Measurements from ENCODE around the gene TMPRSS3.
"Not testable (repeated sequence)": the region's sequence is repeated elsewhere in the genome, so short reads cannot be mapped to it uniquely, and the experiment has no call there.

The TMPRSS3 gene

DNA sequence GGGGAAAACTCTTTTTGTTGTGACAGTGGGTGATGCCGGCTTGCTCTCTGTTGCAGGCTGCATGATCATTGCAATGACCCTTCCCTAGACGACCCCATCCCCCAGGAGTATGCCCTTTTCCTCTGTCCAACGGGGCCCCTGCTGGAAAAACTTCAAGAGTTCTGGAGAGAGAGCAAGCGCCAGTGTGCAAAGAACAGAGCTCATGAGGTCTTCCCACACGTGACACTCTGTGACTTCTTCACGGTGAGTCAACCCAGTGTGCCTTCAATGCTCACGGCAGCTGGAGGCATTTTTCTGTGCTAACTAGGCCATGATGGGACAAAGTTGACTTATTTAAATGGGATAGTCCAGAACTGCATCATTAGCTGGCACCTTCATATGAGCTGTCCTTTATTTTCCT lies 13.5 kb upstream of the TMPRSS3 start:
- no peak for DNase-seq (ENCODE audit: low read depth in 2 of 3, low spot score in 2 of 3)

GRCh38 chr21:42408718-42409117 lies 12.9 kb upstream of the TMPRSS3 start:
- DNase-seq (ENCODE audit: low read depth in 2 of 3, low spot score in 2 of 3), result not testable (repeated sequence)

DNA sequence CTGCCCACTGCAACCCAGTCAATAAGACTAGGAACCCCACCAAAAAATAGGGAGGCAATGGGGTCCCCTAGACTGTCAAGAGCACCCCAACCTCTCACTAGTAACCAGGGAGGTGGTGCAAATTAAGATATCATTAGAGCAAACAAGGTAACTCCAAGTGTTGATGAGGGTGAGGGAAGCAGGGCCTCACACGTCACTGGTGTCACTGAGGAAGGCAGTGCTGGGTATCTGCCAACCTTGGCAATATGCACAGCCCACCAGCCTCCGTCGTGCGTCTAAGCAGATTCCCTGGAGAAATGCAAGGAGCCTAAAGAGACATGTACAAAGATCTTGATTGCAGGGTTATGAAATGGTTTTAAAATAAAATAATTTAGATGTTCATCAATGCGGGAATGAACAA lies 11.6 kb upstream of the TMPRSS3 start:
- no peak for DNase-seq (ENCODE audit: low read depth in 2 of 3, low spot score in 2 of 3)

- no peak for DNase-seq (ENCODE audit: low read depth in 2 of 3, low spot score in 2 of 3)
Observed at GRCh38 chr21:42406866-42407265, 11.0 kb upstream of the TMPRSS3 start.

GRCh38 chr21:42406201-42406621 lies 10.4 kb upstream of the TMPRSS3 start:
- DNase-seq (ENCODE audit: low read depth in 2 of 3, low spot score in 2 of 3), result no peak

DNA sequence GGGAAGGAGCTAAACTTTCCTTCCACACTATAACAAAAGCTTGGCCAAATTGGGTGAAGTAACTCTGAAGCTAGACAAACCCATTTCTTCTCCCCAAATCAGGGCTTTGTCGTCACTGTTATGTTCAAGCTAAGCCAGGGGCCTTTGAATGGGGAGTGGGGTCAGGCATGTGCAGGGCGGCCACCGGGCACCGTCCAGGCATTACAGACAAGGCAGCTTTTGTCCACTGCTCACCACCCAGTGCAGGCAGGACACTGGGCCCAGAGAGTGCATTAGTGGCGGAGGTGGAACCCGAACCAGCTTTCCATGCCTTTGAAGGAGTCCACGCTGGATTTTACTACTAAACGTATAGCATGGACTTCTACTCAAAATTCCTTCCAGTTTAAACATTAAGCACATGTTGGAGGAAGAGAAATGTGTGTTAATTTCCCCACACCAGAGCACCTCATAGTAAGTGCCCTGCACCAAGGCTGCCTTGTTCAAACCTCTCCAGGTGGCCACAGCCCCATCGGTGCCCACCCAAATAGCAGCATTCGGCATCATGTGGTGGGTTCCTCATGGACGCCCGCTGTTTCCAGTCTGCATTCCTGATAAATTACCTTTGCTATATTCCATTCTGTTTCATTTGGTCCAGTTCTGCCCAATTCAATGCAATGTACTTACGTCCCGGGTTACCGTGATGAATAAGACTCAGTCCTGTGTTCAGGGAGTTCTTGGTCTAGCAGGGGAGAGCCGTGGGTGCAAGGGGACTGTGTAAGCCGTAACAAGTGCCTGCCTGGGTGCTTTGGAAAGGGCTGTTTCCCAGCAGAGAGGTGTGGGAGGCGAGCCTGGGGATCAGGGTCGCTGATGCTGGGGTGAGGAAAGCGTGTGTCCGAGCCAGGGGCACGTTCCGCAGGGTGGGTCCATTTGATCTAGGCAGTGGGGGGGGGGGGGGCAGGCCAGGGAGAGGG lies 9.5 kb upstream of the TMPRSS3 start:
- no peak for DNase-seq (ENCODE audit: low read depth in 2 of 3, low spot score in 2 of 3)

DNA sequence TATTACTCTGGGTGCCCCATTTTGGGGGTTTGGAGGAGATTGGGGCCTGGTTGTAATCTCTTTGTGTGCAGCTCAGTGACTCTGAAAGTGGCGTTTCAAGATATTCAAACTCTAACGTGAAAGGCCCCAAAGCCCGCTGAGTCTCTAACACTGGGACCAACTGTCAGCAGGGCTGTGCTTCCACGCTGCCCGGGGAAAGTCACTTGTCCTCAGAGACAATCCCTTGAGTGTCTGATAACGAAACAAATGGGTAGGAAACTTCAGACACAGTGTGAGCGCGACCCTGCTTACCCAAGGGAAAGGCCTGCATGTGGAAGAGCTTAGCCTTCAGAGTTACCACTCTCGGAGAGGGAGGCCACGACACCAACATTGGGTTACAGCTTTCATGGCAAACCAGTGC lies 8.7 kb upstream of the TMPRSS3 start:
- no peak for DNase-seq (ENCODE audit: low read depth in 2 of 3, low spot score in 2 of 3)

- DNase-seq (ENCODE audit: low read depth in 2 of 3, low spot score in 2 of 3), result no peak
Observed at GRCh38 chr21:42403611-42404231, 7.9 kb upstream of the TMPRSS3 start, which contains the start of gene UBASH3A. TSS of gene UBASH3A (plus strand) at chr21:42403902. CDS start at chr21:42403946, 44 bp downstream.

GRCh38 chr21:42401820-42402251 lies 6.0 kb upstream of the TMPRSS3 start:
- no peak for DNase-seq (ENCODE audit: low read depth in 2 of 3, low spot score in 2 of 3)

- no peak for DNase-seq (ENCODE audit: low read depth in 2 of 3, low spot score in 2 of 3)
Observed at GRCh38 chr21:42401154-42401553, 5.3 kb upstream of the TMPRSS3 start.

DNA sequence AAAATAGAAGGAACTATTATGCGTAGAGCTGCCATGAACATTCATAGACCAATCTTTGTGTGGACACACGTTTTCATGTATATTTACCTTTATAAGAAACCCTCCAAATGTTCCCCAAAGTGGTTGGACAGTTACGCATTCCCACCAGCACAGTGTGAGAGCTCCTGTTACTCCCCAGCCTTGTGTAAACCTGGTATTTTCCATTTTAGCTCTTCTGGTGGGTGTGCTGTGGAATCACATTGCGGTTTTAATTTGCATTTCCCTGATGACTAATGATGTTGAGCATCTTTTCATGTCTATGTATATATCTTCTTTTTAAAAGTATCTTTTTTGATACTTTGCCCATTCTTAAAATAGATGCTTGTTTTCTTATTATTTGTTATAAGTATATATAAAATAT lies 4.7 kb upstream of the TMPRSS3 start:
- DNase-seq (ENCODE audit: low read depth in 2 of 3, low spot score in 2 of 3), result no peak

DNA sequence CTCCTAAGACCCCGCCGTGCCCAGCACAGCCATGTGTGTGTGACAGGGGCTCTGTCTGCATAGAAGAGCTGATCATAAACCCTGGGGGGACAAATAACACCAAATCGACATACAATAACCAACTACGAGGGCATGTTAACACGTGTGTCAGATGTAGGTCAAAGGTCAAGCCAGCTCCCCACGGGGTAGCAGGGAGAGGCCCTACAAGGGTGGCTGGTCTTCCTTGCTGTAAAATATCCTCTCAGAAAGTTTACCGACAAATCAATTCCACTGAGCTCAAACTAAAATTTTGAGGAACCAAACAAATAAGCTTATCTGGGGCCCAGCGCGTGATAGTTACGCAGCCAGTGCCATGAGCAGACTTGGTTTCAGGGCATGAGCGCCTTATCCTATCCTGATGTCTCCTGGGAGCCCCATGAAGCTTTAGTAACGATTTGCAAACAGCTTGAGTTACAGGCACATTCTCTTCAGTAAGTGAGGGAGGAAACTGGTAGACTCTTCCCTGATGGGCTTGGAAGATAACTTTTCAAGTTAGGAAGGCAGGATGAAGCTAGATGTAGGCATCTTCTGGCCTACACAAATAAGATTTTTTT lies 2.7 kb upstream of the TMPRSS3 start:
- DNase-seq (ENCODE audit: low read depth in 2 of 3, low spot score in 2 of 3), result no peak

DNA sequence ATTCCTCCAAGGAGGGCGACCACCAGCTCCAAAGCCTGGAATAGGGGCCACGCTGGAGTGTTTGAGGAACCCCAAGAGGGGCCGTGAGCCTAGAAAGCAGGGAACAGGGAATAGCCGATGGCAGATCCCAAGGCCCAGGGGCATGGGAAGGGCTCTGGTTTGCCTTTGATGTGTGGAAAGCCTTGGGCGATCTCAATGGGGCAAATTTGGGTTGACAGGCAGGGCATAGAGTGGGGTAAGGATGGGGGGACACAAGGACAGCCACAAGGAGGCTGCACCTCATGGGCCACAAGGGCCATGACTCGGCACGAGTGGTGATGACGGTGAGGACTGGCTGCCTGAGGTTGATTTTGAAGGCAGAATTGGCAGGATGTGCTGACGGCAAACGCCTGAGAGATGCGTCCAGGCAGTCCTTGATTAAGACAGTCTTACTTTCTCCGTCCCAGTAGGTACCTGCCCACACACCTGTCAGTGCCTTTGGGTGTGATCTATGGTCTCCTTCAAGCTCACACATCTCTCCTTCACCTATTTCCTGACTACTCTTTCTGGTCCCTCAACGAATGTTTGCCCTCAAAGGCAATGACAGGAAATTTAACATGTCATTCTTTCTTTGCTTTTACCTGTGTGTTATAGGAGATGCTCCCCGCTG lies 2.0 kb upstream of the TMPRSS3 start:
- no peak for DNase-seq (ENCODE audit: low read depth in 2 of 3, low spot score in 2 of 3)

DNA sequence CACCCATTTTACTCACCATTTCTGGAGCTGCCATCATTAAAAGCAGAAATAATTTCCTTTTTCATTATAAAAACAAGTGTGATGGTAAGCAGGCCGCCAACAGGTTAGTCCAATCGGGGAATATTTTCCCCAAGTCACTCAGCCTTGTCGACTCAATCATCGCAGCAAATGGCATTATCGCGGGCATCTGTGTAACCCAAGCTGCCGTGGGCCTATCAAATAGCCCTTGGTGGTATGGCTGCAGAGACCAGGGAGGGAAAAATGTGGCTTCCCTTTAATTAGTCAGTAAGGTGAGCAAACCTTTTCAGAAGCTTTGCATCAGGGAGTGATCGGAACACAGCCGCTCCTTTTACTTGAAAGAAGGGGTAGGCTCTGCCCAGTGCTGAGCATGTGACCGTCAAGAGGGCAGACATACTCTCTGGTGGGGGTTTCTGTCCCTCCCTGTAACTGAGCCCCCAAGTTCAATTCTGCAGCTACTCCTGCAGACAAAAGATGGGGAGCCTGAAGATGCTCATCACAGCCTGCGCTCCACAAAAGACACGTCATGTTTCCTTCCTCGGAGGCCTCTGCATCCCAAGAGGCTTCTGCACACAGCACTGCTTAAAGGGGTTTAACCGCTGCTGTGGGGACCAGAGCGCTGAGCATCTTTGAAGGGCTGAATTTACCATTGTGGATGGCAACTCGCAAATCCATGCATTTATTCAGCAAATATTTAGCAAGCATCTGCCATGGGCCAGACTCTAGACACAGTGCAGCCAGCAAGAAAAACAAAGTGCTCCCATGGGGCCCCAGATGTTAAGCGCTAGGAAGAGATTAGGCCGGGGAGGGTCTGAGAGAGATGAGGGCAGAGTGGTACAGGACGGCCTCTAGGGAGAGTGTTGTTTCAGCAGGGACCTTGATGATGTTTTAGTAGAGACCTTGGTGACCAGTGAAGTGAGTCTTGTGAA lies 1.2 kb upstream of the TMPRSS3 start:
- DNase-seq (ENCODE audit: low read depth in 2 of 3, low spot score in 2 of 3), result no peak

GRCh38 chr21:42395302-42395701 lies 550 bp downstream of the TMPRSS3 start:
- no peak for DNase-seq (ENCODE audit: low read depth in 2 of 3, low spot score in 2 of 3)

- DNase-seq (ENCODE audit: low read depth in 2 of 3, low spot score in 2 of 3), result no peak
Observed at GRCh38 chr21:42393443-42393950, 2.4 kb downstream of the TMPRSS3 start.

DNA sequence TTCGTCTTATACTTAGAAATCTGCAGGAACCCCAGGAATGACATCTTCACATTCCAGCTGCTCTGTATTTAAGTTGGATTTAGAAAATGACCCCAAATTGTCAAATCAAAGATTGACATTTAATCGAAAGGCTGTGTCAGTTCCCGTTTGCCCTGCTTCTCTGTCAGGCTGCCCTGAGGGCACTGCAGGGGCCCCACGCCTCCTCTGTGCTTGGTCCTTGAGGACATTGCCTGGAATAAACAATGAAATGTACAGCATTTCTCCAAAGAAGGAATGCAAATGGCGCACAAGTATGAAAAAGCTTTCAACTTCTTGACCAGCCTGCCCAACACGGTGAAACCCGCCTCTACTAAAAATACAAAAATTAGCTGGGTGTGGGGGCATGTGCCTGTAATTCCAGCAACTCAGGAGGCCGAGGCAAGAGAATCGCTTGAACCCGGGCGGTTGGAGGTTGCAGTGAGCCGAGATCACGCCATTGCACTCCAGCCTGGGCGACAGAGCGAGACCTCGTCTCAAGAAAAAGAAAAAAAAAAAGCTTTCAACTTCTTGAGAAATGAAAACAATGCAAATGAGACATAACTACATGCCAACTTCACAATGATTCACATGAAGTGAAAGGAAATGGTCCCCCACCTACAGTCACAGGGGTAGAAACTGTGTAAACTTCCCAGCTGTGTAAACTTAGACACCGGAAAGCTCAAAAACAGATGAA lies 3.0 kb downstream of the TMPRSS3 start:
- DNase-seq (ENCODE audit: low read depth in 2 of 3, low spot score in 2 of 3), result no peak

- DNase-seq (ENCODE audit: low read depth in 2 of 3, low spot score in 2 of 3), result no peak
Observed at GRCh38 chr21:42391297-42391696, 4.6 kb downstream of the TMPRSS3 start.

- DNase-seq (ENCODE audit: low read depth in 2 of 3, low spot score in 2 of 3), result no peak
Observed at GRCh38 chr21:42390696-42391095, 5.2 kb downstream of the TMPRSS3 start.
